ENCODE results near the gene PEX11G. TPM values are rescaled to one million over a fixed set of nuclear protein-coding genes. Genes with fewer than 3 reads are reported as not detected.

The PEX11G gene
- total RNA-seq, 1 experiment from 2014 or later, result 4.3 TPM

DNA sequence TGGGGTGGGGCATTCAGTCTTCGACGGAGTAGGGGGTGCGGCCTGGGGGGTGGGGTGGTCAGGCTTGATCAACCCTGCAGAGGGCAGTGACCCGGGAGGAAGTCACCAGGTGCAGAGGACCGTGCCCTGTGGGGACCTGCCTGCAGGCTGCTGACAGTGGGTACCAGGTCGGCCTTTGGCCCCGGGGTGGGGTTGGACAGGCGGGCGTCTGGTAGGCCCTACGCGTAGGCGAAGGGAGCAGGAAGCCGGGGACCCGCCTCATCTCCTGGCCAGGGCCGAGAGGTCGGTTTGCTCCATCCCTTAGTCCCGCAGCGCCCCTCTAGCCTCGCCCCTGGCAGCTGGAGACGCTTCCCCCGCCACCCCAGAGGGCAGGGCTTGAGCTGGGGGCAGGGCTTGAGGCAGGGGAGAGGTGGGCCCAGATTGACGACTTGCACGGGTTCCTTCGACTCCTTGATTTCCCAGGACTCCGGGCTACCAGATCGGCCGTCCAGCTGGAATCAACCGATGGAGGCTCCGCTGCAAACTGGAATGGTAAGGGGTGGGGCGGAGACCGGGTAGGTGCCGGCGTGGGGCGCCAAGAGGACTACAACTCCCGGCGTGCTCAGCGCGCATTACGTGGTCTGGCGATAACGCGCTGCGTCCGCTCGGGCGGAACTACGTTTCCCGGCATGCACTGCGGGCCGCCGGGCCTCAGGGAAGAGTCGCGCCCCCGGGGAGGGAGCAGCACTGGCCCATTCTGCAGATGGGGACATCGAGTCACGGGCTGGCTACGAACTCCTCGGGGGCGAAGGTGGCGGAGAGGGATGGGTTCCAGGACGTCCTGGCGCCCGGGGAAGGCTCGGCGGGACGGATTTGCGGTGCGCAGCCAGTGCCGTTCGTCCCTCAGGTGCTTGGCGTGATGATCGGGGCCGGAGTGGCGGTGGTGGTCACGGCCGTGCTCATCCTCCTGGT is 46.5 kb upstream of the PEX11G start, which contains the start of gene PNPLA6 (continued):
- TF ChIP-seq, protein P1, sequence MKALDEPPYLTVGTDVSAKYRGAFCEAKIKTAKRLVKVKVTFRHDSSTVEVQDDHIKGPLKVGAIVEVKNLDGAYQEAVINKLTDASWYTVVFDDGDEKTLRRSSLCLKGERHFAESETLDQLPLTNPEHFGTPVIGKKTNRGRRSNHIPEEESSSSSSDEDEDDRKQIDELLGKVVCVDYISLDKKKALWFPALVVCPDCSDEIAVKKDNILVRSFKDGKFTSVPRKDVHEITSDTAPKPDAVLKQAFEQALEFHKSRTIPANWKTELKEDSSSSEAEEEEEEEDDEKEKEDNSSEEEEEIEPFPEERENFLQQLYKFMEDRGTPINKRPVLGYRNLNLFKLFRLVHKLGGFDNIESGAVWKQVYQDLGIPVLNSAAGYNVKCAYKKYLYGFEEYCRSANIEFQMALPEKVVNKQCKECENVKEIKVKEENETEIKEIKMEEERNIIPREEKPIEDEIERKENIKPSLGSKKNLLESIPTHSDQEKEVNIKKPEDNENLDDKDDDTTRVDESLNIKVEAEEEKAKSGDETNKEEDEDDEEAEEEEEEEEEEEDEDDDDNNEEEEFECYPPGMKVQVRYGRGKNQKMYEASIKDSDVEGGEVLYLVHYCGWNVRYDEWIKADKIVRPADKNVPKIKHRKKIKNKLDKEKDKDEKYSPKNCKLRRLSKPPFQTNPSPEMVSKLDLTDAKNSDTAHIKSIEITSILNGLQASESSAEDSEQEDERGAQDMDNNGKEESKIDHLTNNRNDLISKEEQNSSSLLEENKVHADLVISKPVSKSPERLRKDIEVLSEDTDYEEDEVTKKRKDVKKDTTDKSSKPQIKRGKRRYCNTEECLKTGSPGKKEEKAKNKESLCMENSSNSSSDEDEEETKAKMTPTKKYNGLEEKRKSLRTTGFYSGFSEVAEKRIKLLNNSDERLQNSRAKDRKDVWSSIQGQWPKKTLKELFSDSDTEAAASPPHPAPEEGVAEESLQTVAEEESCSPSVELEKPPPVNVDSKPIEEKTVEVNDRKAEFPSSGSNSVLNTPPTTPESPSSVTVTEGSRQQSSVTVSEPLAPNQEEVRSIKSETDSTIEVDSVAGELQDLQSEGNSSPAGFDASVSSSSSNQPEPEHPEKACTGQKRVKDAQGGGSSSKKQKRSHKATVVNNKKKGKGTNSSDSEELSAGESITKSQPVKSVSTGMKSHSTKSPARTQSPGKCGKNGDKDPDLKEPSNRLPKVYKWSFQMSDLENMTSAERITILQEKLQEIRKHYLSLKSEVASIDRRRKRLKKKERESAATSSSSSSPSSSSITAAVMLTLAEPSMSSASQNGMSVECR (CRISPR knock-in tag; IDR thresholded peaks at IDR 0.05; ENCODE audit: borderline replicate concordance), result no peak; the same call in 1 of the 2 replicates
- TF ChIP-seq, protein P2, sequence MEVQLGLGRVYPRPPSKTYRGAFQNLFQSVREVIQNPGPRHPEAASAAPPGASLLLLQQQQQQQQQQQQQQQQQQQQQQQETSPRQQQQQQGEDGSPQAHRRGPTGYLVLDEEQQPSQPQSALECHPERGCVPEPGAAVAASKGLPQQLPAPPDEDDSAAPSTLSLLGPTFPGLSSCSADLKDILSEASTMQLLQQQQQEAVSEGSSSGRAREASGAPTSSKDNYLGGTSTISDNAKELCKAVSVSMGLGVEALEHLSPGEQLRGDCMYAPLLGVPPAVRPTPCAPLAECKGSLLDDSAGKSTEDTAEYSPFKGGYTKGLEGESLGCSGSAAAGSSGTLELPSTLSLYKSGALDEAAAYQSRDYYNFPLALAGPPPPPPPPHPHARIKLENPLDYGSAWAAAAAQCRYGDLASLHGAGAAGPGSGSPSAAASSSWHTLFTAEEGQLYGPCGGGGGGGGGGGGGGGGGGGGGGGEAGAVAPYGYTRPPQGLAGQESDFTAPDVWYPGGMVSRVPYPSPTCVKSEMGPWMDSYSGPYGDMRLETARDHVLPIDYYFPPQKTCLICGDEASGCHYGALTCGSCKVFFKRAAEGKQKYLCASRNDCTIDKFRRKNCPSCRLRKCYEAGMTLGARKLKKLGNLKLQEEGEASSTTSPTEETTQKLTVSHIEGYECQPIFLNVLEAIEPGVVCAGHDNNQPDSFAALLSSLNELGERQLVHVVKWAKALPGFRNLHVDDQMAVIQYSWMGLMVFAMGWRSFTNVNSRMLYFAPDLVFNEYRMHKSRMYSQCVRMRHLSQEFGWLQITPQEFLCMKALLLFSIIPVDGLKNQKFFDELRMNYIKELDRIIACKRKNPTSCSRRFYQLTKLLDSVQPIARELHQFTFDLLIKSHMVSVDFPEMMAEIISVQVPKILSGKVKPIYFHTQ (CRISPR knock-in tag; IDR thresholded peaks at IDR 0.05), result 0 out of 2 replicates have a peak, but pooled peaks have one; percentile 63

DNA sequence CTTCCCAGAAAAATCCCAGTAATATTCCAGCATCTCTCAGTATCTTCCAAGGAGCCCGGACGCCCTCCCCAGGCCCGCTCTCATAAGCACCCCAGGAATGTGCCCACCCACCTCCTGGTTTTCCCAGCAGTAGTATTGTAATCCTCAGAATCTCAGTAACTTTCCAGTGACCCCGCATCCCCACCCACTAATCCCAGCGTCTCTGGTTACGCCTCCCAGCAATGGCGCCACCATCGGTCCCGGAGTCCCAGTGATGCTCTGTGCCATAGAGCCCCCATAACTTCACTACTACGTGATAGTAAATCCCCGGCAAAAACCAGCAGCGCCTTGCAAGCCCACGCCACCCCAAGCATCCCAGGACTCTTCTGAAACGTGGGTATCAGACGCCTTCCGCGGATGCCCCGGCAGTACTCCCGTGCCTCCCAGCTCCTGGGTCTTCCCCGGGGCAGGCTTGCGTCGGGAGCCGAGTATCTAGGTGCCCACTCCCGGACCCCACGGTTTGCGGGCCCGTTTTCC is 45.8 kb upstream of the PEX11G start:
- Mint-ChIP-seq H3K27ac (peak overlapping the region; percentile 99), H3K27me3 (ENCODE audit: low read depth) (no peaks in the 10 kb centered on the region), H3K4me1 (peaks cover 4% of the 10 kb centered on the region; the same call in 1 of the 2 replicates), H3K36me3 (peaks cover 14% of the 10 kb centered on the region; the same call in 1 of the 2 replicates), H3K9me3 (no peaks in the 10 kb centered on the region), H3K4me3 (peak overlapping the region; percentile 97)
- POLR2A ChIA-PET, result interaction anchor here (0.7 to 2.0 kb wide), 3 partner anchors 13 to 28 kb away, joined by 3 to 16 read pairs (median 9); partner anchors contain the start of genes MCOLN1 and ZNF358
- CTCF ChIA-PET, result interaction anchor here (0.8 to 2.9 kb wide), 7 partner anchors 12 to 146 kb away, joined by 3 to 11 read pairs (median 7); partner anchors contain the start of genes MCOLN1 and TRAPPC5
- DNase-seq (ENCODE audit: low spot score) (peak; percentile 74), ATAC-seq (peak; percentile 19)
- TF ChIP-seq, protein P3, sequence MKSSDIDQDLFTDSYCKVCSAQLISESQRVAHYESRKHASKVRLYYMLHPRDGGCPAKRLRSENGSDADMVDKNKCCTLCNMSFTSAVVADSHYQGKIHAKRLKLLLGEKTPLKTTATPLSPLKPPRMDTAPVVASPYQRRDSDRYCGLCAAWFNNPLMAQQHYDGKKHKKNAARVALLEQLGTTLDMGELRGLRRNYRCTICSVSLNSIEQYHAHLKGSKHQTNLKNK (CRISPR knock-in tag; IDR thresholded peaks at IDR 0.05), result no peak
- TF ChIP-seq SOX15 (CRISPR knock-in tag; IDR thresholded peaks at IDR 0.05) (no peak), NFATC4 (CRISPR knock-in tag; IDR thresholded peaks at IDR 0.05) (no peak), ATF1 (CRISPR knock-in tag; IDR thresholded peaks at IDR 0.05) (no peak), TEAD1 (CRISPR knock-in tag; IDR thresholded peaks at IDR 0.05) (no peak), FOXP1 (CRISPR knock-in tag; IDR thresholded peaks at IDR 0.05; ENCODE audit: borderline replicate concordance) (no peak), ZNF423 (CRISPR knock-in tag; IDR thresholded peaks at IDR 0.05) (no peak), ELF4 (CRISPR knock-in tag; IDR thresholded peaks at IDR 0.05; ENCODE audit: low read depth) (no peak), MXD4 (CRISPR knock-in tag; IDR thresholded peaks at IDR 0.05; ENCODE audit: borderline replicate concordance) (no peak), ZNF416 (CRISPR knock-in tag; IDR thresholded peaks at IDR 0.05) (no peak)
- TF ChIP-seq, protein P4, sequence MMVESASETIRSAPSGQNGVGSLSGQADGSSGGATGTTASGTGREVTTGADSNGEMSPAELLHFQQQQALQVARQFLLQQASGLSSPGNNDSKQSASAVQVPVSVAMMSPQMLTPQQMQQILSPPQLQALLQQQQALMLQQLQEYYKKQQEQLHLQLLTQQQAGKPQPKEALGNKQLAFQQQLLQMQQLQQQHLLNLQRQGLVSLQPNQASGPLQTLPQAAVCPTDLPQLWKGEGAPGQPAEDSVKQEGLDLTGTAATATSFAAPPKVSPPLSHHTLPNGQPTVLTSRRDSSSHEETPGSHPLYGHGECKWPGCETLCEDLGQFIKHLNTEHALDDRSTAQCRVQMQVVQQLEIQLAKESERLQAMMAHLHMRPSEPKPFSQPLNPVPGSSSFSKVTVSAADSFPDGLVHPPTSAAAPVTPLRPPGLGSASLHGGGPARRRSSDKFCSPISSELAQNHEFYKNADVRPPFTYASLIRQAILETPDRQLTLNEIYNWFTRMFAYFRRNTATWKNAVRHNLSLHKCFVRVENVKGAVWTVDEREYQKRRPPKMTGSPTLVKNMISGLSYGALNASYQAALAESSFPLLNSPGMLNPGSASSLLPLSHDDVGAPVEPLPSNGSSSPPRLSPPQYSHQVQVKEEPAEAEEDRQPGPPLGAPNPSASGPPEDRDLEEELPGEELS (CRISPR knock-in tag; IDR thresholded peaks at IDR 0.05), result no peak; the same call in 1 of the 2 replicates
- TF ChIP-seq, protein P5, sequence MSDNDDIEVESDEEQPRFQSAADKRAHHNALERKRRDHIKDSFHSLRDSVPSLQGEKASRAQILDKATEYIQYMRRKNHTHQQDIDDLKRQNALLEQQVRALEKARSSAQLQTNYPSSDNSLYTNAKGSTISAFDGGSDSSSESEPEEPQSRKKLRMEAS (CRISPR knock-in tag; IDR thresholded peaks at IDR 0.05), result no peak
- TF ChIP-seq, protein P6, sequence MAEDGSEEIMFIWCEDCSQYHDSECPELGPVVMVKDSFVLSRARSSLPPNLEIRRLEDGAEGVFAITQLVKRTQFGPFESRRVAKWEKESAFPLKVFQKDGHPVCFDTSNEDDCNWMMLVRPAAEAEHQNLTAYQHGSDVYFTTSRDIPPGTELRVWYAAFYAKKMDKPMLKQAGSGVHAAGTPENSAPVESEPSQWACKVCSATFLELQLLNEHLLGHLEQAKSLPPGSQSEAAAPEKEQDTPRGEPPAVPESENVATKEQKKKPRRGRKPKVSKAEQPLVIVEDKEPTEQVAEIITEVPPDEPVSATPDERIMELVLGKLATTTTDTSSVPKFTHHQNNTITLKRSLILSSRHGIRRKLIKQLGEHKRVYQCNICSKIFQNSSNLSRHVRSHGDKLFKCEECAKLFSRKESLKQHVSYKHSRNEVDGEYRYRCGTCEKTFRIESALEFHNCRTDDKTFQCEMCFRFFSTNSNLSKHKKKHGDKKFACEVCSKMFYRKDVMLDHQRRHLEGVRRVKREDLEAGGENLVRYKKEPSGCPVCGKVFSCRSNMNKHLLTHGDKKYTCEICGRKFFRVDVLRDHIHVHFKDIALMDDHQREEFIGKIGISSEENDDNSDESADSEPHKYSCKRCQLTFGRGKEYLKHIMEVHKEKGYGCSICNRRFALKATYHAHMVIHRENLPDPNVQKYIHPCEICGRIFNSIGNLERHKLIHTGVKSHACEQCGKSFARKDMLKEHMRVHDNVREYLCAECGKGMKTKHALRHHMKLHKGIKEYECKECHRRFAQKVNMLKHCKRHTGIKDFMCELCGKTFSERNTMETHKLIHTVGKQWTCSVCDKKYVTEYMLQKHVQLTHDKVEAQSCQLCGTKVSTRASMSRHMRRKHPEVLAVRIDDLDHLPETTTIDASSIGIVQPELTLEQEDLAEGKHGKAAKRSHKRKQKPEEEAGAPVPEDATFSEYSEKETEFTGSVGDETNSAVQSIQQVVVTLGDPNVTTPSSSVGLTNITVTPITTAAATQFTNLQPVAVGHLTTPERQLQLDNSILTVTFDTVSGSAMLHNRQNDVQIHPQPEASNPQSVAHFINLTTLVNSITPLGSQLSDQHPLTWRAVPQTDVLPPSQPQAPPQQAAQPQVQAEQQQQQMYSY (CRISPR knock-in tag; IDR thresholded peaks at IDR 0.05), result 0 out of 2 replicates have a peak, but pooled peaks have one; percentile 23
- TF ChIP-seq, protein P7, sequence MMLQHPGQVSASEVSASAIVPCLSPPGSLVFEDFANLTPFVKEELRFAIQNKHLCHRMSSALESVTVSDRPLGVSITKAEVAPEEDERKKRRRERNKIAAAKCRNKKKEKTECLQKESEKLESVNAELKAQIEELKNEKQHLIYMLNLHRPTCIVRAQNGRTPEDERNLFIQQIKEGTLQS (CRISPR knock-in tag; conservative IDR thresholded peaks at IDR 0.05), result no peak
- TF ChIP-seq, protein P8, sequence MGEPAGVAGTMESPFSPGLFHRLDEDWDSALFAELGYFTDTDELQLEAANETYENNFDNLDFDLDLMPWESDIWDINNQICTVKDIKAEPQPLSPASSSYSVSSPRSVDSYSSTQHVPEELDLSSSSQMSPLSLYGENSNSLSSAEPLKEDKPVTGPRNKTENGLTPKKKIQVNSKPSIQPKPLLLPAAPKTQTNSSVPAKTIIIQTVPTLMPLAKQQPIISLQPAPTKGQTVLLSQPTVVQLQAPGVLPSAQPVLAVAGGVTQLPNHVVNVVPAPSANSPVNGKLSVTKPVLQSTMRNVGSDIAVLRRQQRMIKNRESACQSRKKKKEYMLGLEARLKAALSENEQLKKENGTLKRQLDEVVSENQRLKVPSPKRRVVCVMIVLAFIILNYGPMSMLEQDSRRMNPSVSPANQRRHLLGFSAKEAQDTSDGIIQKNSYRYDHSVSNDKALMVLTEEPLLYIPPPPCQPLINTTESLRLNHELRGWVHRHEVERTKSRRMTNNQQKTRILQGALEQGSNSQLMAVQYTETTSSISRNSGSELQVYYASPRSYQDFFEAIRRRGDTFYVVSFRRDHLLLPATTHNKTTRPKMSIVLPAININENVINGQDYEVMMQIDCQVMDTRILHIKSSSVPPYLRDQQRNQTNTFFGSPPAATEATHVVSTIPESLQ (CRISPR knock-in tag; IDR thresholded peaks at IDR 0.05), result no peak

Measured in WTC11 (cell line).